Amygdala (tissue), 56 donors: ENCODE results near the gene HOXD9.

ENCODE experiments used
- DNase-seq, 56 donors: peaks; one replicate each; lab custom pipeline; 2025; lab: John Stamatoyannopoulos, UW

Gene HOXD9

GRCh38 chr2:176121190-176122051, 1.1 kb upstream of the HOXD9 start:
- no peak for DNase-seq

DNA sequence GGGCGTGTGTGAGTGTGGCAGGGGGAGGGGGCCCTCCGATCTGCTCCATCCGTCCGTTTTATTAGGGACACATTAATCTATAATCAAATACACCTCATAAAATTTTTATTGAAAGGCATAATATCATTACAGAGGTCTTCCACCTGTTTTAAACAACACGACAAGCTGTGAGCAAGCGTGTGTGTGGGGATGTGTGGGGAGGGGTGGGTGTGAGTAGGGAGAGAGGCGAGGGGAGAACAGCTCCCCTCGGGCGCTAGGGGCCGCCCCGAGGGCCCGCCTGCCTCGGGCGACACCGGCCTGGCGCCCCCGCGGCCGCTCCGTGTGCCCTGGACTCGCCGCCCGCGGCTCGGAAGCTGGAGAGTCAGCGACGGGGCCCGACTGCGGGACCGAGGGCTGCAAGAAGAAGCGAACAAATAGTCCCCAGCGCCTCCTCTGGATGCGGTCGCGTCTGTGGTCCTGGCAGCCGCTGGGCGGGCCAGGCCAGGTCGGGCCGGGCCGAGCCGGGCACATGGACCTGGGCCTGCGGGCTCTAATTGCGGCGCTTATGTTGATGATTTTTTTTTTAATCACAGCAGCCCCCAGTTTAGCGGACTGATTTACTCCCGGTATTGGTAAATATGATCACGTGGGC, 352 bp upstream of the HOXD9 start:
- no peak for DNase-seq

DNA sequence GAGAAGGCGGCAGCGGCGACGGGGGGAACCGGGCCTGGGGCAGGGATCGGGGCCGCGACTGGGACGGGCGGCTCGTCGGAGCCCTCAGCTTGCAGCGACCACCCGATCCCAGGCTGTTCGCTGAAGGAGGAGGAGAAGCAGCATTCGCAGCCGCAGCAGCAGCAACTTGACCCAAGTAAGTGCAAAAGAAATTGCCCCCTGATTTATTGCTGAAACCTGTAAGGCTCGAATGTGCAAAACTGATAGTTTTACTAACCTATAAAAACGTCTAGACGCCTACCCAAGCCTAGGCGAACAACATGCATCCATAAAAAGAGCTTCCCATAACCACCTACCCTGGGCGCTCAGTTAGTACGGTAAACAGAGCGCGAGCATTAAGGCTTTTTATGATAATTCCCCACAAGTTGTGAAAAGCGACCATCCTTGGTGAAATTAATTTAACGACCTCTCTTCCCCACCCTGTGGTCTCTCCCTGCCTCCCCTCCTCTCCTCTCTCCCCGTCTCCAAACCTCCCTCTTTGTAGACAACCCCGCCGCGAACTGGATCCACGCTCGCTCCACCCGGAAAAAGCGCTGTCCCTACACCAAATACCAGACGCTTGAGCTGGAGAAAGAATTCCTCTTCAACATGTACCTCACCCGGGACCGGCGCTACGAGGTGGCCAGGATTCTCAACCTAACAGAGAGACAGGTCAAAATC, 1.0 kb downstream of the HOXD9 start:
- no peak for DNase-seq

GRCh38 chr2:176124110-176124946, 1.8 kb downstream of the HOXD9 start:
- DNase-seq = no peak

DNA sequence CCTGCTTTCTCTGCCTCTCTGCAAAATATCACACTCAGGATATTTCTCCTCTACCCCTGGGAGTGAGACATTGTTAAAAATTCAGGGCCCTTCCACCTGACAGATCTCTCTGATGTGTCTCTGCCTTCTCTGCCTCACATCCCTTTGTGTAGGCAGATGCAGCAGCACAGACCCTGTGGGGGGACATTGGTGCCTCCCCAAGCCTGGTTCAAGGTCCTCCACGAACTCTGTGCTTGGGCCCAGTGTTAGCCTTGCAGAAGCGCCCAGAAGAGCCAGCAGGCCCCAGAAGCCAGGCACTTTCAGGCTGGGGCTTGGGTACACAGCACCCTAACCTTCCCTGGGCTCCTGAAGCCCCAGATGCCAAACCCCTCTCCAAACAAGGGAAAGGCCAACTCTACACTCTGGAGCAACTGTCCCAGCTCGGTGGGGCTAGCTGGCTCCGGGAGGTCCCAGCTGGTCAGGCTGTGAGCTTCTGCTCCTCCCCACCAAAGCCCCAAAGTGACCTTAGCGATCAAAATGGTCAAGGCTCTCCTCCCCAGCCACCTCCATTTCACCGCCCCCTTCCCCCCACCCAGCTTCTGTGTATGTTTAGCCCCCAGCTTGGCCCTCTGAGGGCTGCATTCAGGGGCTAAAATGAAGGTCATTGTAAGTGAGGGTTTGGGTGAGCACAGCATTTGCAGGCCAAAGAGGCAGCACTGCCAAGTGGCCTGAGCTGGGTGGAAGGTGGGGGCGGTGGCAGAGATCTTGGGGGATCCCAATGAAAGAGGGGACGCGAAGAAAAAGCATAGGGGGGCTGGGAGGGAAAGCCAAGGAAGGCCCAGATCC, 2.6 kb downstream of the HOXD9 start:
- DNase-seq = no peak

DNA sequence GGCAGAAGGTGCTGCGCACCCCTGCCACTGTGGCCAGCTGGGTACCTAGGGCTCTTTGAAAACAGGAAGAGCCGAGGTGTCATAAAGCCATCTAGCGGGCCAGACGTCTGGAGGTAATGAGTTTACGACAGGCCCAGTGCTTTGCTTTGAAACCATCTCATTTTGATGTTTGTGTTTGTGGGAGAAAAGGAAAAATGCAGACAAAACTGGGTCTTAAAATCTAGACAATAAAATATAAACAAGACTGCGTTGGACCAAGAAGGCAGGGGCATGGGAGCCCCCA, 3.2 kb downstream of the HOXD9 start:
- no peak for DNase-seq

- peak in 39 of 56 donors; percentile 1 to 84 (median 19) for DNase-seq
These were observed 4.6 kb downstream of the HOXD9 start for GRCh38 chr2:176126929-176127773.

GRCh38 chr2:176127774-176128072, 5.2 kb downstream of the HOXD9 start:
- DNase-seq = no peak

DNA sequence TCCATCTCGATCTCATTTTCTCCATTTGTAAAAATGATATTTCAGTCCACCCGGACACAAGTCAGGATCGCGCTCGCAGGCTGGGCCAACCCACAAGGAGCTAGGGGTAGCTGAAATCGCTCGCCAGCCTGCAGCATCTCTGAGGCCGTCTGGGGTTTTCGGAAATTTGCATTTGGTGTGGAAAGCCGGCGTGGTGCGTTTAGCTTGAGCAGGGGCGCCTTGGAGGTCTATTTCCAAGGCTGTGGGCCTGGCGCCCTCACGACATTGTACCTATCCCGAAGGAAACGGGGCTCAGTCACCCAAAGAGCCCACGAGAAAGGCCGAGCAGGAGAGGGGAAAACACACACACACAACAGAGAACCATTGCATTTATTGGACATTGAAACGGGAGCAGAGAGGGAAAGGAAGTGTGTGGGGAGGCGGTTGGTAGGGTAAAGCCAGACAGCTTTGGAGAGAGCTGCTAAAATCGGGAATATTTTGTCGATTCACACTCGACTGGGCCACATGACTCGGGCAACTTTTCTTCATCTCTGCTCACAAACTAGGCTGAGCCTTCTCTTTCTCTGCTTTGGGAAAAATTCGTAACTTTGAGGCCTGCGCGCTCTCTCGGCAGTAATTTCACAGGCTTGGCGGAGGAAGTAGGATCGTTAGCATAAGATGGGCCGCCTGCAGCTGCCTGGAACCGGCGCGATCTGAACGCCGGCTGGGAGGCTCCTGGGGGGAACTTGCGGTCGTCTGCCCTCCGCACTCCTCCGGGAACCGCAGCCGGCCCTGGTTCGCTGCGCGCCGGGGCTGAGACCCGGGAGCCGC, 5.9 kb downstream of the HOXD9 start:
- DNase-seq = no peak

DNA sequence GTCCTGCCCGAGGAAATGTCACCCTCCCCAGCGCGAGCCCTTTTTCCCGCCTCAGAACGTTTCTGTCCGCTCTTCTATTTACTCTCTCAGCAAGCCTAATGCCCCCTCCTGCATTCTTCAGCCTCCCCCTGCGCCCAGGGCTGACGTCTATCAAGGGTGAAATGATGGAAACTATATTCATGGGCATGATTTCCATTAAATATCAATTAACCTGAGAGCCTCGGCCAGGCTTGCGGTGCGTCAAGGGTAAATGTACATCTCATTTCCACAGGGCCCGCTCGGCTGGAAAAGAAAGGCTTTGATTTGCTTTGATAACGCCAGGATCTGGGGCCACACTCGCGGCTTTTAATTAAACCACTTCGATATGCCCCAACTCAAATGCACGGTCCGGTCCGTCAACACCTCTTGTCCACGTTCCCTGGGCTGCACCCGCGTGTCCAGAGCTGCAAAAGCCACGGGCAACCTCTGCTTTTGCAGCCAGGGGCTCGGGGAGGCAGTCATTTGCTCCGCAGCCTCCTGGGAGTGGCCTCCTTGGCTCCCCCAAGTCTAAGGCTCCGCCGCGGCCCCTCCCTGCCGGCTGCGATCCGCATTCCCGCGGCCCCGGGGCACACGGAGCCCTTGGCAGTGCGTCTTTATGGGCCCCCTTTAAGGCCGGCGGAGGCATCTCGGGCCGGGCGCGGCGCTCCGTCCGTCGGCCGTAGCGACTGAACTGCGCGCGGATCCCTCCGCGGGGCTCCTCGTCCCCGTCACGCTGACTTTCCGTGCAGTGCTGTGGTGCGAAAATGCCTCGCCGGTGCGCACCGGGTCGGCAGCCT, 6.7 kb downstream of the HOXD9 start, which contains the start of gene HOXD8:
HOXD8 (plus strand) TSS at position 724 of the 815 bp plus-strand sequence. CDS start 662 bp downstream, outside the sequence.
- no peak for DNase-seq

- DNase-seq = no peak
These were observed 7.3 kb downstream of the HOXD9 start for GRCh38 chr2:176129813-176130146.

DNA sequence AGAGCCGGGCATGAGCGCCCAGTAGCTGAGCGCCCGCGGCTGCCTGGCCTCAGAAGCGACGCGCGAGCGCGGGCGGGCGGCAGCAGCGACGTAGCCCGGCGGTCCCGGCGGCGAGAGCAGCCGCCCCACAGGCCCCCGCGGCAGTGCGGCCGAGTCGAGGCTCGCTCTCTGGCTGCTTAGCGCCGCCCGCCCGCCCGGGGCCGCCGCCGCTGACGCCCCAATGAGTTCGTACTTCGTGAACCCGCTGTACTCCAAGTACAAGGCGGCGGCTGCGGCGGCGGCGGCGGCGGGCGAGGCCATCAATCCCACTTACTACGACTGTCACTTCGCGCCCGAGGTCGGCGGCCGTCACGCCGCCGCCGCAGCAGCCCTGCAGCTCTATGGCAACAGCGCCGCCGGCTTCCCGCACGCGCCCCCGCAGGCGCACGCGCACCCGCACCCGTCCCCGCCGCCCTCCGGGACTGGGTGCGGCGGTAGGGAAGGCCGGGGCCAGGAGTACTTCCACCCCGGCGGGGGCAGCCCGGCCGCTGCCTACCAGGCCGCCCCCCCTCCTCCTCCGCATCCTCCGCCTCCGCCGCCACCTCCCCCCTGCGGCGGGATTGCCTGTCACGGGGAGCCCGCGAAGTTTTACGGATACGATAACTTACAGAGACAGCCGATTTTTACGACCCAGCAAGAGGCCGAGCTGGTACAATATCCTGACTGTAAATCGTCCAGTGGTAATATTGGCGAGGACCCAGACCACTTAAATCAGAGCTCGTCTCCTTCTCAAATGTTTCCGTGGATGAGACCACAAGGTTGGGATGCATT, 7.8 kb downstream of the HOXD9 start:
- no peak for DNase-seq

DNA sequence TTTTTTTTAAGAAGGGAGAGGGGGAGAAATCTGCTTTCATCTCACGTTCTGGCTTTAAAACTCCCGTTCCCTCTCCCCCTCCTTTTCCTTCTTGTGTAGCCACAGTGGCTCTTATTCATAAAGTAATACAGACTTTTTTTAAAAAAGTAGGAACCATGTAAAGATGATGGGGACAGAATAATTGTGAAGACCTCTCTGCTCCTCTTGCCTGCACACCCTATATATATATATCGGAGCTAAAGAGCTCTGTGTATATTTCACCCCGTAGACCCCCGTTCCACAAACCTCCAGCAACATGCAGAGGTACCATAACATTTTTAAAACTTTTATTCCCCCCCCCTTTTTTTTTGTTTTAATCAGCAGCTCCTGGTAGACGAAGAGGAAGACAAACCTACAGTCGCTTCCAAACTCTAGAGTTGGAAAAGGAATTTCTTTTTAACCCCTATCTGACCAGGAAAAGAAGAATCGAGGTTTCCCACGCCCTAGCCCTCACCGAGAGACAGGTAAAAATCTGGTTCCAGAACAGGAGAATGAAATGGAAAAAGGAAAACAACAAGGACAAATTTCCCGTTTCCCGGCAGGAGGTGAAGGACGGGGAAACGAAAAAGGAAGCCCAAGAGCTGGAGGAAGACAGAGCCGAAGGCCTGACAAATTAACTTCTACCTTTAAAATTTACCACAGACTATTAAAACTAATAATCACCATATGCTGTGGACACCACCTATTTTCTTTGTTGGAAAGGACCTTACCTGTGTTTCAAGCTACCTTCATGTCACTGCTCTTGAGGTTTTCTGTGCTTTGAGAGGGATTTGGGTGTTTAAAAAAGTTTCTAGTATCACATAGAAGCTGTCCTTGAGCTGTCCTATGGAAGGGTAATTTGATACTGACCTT, 8.7 kb downstream of the HOXD9 start:
- no peak for DNase-seq

- no peak for DNase-seq
These were observed 9.3 kb downstream of the HOXD9 start for GRCh38 chr2:176131848-176132158.
